DLD1 (cell line): ENCODE measurements around the gene CCDC117.

Source experiments
- in situ Hi-C: cut with HindIII; loops from 2 replicates; pipeline ENCODE4 v1.10.0; 2017; ENCODE audit warnings: low sequenced_read_pairs

The CCDC117 gene

DNA sequence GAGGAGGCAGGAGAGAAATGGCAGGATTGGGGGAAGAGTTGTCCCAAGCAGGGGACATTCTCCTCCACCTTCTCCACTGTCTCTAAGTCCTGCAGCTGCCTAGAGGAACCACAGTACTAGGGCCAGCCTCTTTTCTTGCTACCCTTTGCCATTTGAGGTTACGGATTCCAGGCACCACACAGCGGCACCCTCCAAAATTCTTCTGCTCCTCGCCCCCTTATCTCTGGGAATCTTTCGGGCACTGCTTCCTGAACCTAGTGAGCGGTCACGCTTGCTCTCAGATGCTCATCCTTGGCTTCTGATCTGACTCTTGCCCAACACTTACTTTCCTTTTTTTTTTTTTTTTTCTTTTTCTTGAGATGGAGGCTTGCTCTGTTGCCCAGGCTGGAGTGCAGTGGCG, 54.4 kb downstream of the CCDC117 start:
- in situ Hi-C loops: no loop called here

- in situ Hi-C loops: loop anchor here (10.0 kb wide), 1 partner anchor 755 kb away; no protein-coding TSS in a partner anchor
These were observed 57.1 kb downstream of the CCDC117 start for GRCh38 chr22:28829358-28830181.

DNA sequence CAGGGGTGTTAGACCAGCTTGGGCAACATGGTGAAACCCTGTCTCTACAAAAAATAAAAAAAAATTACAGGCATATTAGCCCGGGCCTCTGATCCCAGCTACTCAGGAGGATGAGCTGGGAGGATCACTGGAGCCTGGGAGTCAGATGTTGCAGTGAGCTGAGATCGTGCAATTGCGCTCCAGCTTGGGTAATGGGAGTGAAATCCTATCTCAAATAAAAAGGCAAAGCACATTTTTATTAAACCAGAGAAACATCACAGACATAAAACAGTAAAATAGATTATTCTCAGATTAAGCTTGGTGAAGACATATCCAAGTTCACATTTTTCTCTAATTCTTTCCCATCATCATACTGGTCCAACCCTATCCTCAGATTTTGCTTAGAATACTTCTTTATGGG, 57.9 kb downstream of the CCDC117 start:
- in situ Hi-C loops: loop anchor here (10.0 kb wide), 1 partner anchor 756 kb away; no protein-coding TSS in a partner anchor

- in situ Hi-C loops: loop anchor here (10.0 kb wide), 1 partner anchor 757 kb away; no protein-coding TSS in a partner anchor
These were observed 58.9 kb downstream of the CCDC117 start for GRCh38 chr22:28831140-28832072.

DNA sequence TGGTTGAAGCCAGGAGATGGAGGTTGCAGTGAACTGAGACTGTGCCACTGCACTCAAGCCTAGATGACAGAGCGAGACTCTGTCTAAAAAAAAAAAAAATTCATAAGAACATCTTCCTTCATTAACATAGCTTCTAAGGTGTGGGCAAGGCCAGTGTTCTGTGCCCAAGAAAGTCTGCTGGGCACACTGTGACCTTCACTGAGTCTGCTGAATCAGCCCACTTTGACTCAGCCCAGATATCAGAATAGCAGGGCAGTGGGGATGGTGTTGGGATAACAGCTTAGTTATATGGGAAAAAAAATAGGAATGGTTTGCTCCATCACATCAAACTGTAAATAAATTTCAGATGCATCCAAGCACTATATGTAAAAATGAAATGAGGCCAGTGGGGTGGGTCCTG, 60.2 kb downstream of the CCDC117 start:
- in situ Hi-C loops: loop anchor here (10.0 kb wide), 1 partner anchor 758 kb away; no protein-coding TSS in a partner anchor

DNA sequence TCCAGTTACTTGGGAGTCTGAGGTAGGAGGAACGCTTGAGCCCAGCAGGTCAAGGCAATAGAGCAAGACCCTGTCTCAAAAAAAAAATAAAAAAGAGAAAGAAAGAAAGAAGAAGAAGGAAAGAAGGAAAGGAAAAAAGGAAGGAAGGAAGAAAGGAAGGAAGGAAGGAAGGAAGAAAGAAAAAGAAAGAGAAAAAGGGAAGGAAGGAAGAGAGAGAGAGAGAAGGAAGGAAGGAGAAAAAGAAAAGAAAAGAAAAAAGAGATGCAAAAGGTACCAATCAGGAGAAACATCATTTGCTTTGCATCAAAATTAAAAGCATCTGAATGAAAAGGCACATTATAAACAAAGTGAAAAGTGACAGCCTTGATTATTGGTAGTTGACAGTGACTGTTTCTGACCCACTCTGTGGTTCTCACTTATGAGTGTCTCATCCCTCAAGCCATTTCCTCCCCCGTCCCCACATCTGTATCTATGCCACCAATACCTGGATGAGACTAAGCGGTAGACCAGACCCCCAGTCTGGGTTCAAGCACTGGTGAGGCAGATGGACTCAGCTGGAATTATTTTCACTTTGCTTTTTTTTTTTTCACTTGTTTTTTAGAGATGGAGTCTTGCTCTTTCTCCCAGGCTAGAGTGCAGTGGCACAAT, 60.9 kb downstream of the CCDC117 start:
- in situ Hi-C loops: loop anchor here (10.0 kb wide), 1 partner anchor 759 kb away; no protein-coding TSS in a partner anchor

DNA sequence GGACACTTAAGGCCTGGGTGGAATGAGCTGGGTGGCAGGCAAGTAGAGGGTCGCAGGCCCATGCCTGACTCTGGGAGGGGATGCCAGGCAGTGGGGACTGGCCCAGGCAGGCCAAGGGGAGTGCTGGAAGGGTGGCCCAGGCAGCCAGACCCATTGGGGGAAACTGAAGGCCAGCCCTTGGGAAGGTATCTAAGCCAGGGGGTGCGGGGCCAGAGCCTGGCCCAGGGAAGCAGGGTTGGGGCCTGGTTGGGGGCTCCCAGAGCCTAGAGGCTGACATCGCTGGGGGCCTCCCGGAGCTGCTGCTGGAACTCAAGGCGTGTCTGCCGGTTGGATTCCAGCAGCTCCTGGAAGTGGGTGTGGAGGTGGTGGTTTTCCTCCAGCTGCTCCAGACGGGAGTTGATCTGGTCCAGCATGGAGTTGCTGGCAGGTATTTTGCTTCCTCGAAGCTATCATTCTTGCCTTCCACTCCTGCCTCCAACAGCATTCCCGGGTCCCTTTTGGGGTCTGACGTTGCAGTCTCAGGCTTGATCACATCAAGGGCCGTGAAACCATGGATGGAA, 63.2 kb downstream of the CCDC117 start:
- in situ Hi-C loops: loop anchor here (10.0 kb wide), 1 partner anchor 761 kb away; no protein-coding TSS in a partner anchor

GRCh38 chr22:28837640-28838039, 65.1 kb downstream of the CCDC117 start:
- in situ Hi-C loops: loop anchor here (10.0 kb wide), 1 partner anchor 763 kb away; no protein-coding TSS in a partner anchor
